Erythroblast (primary cell): ENCODE data around the gene FAM209A.
A peak's percentile ranks its signal among the peaks of the same experiment; 100 is the strongest.
"Not testable (repeated sequence)": the region's sequence is repeated elsewhere in the genome, so short reads cannot be mapped to it uniquely, and the experiment has no call there.

Source experiments
- DNase-seq, 2 experiments: peaks; one replicate each; lab custom pipeline; 2025; lab: John Stamatoyannopoulos, UW
- GATA1 ChIP-seq: IDR thresholded peaks from 2 replicates; pipeline ENCODE4 v1.6.1; 2011; ENCODE audit warnings: low read depth, mild to moderate bottlenecking, control low read depth, low read length, moderate library complexity
- POLR2A ChIP-seq: IDR thresholded peaks from 2 replicates; pipeline ENCODE4 v1.6.1; 2011; ENCODE audit warnings: mild to moderate bottlenecking, low read length

The FAM209A gene

GRCh38 chr20:56524444-56524843 lies at the start of gene FAM209A:
Gene FAM209A (plus strand): TSS chr20:56524744. CDS start chr20:56524809, 65 bp downstream.
- DNase-seq = not testable (repeated sequence)

GRCh38 chr20:56483970-56484369 lies 40.6 kb upstream of the FAM209A start:
- TF ChIP-seq GATA1 (no peak), POLR2A (no peak)
- no peak for DNase-seq

GRCh38 chr20:56487216-56487615 lies 37.3 kb upstream of the FAM209A start:
- TF ChIP-seq POLR2A = no peak
- TF ChIP-seq GATA1 = no peak

GRCh38 chr20:56488566-56488965 lies 36.0 kb upstream of the FAM209A start:
- TF ChIP-seq GATA1 (no peak), POLR2A (no peak)

More at GRCh38 chr20:56487216-56487615, 37.3 kb upstream of the FAM209A start:
- DNase-seq = no peak

GRCh38 chr20:56501116-56501515 lies 23.4 kb upstream of the FAM209A start:
- TF ChIP-seq GATA1 = no peak
- DNase-seq = no peak

More at GRCh38 chr20:56488566-56488965, 36.0 kb upstream of the FAM209A start:
- DNase-seq = peak in 1 of 2 experiments; percentile 41

GRCh38 chr20:56503916-56504315 lies 20.6 kb upstream of the FAM209A start:
- TF ChIP-seq GATA1 (no peak), POLR2A (no peak)

GRCh38 chr20:56504373-56505005 lies 20.1 kb upstream of the FAM209A start:
- TF ChIP-seq POLR2A (no peak), GATA1 (no peak)
- peak; percentile 17 to 29 for DNase-seq

More at GRCh38 chr20:56503916-56504315, 20.6 kb upstream of the FAM209A start:
- no peak for DNase-seq

- no peak for DNase-seq
- no peak for TF ChIP-seq GATA1
- no peak for TF ChIP-seq POLR2A
These were observed 18.4 kb upstream of the FAM209A start for GRCh38 chr20:56506103-56506502.

GRCh38 chr20:56511926-56512325 lies 12.6 kb upstream of the FAM209A start:
- TF ChIP-seq POLR2A (no peak), GATA1 (no peak)
- no peak for DNase-seq

- TF ChIP-seq POLR2A (no peak), GATA1 (no peak)
- DNase-seq = no peak
These were observed 11.1 kb upstream of the FAM209A start for GRCh38 chr20:56513161-56514150.

GRCh38 chr20:56516631-56517030 lies 7.9 kb upstream of the FAM209A start:
- TF ChIP-seq POLR2A (no peak), GATA1 (no peak)
- DNase-seq = no peak

- TF ChIP-seq GATA1 = no peak
- no peak for TF ChIP-seq POLR2A
- no peak for DNase-seq
These were observed 7.3 kb upstream of the FAM209A start for GRCh38 chr20:56517211-56517610.

- TF ChIP-seq POLR2A (no peak), GATA1 (no peak)
- DNase-seq = no peak
These were observed 6.9 kb upstream of the FAM209A start for GRCh38 chr20:56517641-56518040.

- no peak for TF ChIP-seq GATA1
- no peak for TF ChIP-seq POLR2A
- DNase-seq = no peak
These were observed 6.4 kb upstream of the FAM209A start for GRCh38 chr20:56518126-56518525.
